Activated T-helper 1 cell treated with anti-CD3 and anti-CD28 coated beads, Interleukin-2, amount 50 U/mL, for 16 hours (primary cell): ENCODE results near the gene FUT3.
"Not testable (repeated sequence)": the region's sequence is repeated elsewhere in the genome, so short reads cannot be mapped to it uniquely, and the experiment has no call there.

ENCODE experiments used
- DNase-seq, 2 donors: peaks; one replicate each; pipeline ENCODE4 v3.0.0-alpha.2; 2020; ENCODE audit warnings: low read depth in 1 of 2, low spot score in 1 of 2

FUT3 gene

GRCh38 chr19:5851302-5851701, at the start of gene FUT3:
FUT3 (minus strand) TSS chr19:5851449.
- DNase-seq, result no peak

DNA sequence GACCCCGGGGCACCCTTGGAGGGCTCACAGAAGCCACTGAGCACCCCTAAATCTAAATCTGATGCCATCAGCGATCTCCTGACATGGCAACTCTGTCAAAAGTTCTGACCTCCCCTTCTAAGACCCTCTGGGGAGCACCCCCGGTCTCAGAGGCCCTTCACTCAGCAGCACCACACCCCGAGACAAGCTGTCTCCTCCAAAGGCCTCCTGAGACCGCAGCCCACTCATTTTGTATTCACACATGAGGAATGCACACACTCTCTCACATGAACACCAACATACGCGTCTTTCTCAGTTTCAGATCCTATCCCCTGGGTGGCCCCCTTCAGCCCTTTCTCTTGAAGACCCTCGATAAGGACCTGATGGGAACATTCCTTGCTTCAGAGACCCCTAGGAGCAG, 49.7 kb upstream of the FUT3 start:
- no peak for DNase-seq

GRCh38 chr19:5899728-5900526, 48.7 kb upstream of the FUT3 start:
- no peak for DNase-seq

DNA sequence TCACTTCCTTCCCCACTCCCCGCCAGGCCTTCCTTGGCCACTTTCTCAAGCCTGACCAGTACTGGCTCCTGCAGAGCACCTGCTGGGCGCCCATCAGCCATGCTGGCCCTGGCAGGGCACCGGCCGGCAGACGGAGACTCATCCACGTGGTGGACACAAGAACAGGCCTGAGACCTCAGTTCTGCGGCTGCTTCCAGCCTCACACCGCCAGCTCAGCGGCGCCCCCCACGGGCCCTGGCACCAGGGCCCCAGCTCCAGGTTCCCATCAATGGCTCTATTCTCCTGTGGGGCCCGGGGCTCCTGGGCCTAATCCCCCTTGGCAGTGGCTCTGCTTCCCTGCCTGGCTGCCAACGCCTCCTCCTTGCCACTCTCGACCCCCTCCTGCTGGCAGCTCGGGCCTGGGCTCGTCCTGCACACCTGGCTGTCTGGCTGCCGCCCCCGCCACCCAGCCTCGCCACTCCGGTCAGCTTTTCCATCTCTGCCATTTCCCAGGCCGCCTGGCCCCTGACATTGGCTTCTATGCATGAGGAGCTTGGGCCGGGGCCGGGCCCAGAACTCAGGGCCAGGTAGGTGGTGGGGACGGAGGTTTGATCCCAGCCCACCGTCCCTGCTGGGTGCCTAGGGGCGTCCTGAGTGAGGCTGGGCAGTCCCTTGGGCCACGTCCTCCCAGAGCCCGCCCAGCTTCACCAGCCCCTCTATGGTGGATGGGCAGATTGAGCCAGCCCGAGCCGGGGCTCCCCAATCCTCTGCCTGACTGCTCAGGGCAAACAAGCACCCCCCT, 46.1 kb upstream of the FUT3 start:
- DNase-seq, result no peak

DNA sequence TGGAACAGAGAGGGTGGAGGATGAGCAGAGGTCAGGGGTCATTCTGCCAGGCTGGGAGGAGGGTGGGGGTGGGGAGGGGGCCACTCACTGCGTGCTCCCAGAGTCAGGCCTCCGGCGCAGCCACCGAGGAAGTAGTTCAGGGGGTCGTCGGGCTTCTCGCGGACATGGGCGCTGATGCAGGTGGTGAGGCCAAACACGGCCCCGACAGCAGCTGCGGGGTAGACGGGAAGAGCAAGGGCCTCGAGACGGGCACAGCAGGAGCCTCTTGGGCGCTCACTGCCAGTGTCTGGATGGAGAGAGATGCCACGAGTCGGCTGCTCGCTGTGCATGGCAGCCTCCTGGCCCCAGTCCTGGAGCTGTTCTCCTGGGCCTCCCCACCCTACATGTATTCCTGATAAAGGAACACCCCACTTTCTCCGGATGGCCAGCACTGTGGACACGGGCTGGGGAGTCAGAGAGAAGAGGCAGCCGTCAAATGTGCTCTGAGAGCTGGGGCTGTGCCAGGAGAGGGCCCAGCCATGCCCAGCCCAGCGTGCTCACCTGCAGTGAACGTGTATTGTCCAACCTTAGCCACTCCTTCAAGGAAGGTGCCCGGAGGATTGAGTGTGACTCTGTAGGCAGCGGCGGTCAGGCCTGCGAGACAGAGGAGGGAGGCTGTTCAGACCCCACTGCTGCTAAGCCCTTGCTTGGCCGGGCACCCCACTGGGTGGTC, 45.3 kb upstream of the FUT3 start:
- DNase-seq, result no peak

DNA sequence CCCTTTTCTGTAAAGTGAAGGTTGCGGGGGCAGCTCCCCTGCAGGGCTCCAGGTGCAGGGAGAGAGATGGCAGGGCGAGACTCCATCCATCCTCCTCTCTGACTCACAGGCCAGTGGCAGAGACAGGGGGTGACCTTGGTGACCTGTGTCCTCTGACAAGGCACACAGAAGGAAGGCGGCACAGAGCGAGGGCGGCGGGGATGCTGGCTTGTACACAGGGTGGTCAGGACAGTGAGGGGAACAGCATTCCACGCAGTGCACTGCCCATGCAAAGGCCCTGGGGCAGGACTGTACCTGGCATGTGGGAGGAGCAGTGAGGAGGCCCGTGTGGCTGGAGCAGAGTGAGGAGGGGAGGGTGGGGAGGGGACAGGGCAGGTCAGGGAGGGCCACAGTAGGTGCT, 44.6 kb upstream of the FUT3 start:
- DNase-seq, result no peak

GRCh38 chr19:5895409-5895808, 44.2 kb upstream of the FUT3 start:
- DNase-seq, result no peak

GRCh38 chr19:5894704-5895349, 43.6 kb upstream of the FUT3 start:
- DNase-seq, result no peak

GRCh38 chr19:5893907-5894703, 42.9 kb upstream of the FUT3 start:
- no peak for DNase-seq

- no peak for DNase-seq
Measured at GRCh38 chr19:5893296-5893903, 42.2 kb upstream of the FUT3 start.

- no peak for DNase-seq
Measured at GRCh38 chr19:5892772-5893275, 41.6 kb upstream of the FUT3 start.

GRCh38 chr19:5891938-5892771, 40.9 kb upstream of the FUT3 start:
- no peak for DNase-seq

DNA sequence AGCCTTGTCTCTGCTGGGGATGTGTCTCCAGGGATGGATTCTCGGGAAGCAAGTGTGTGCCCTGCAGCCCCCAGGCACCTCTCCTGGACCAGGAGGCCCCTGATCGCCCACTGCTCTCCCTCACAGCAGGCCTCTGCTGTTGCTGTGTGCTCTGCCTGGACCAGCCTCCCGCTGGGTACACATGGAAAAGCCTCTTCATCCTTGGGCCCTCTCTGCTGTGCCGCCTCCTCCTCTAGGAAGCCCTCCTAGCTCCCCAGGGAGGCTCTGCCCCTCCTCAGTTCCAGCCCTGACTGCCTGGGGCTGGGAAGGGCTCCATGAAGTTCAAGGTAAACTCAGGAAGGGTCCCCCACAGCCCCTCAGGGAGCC, 40.3 kb upstream of the FUT3 start:
- no peak for DNase-seq

GRCh38 chr19:5890099-5890498, 38.9 kb upstream of the FUT3 start:
- DNase-seq, result no peak

- no peak for DNase-seq
Measured at GRCh38 chr19:5889288-5889971, 38.2 kb upstream of the FUT3 start.

GRCh38 chr19:5884065-5884811, 33.0 kb upstream of the FUT3 start:
- DNase-seq, result not testable (repeated sequence)

DNA sequence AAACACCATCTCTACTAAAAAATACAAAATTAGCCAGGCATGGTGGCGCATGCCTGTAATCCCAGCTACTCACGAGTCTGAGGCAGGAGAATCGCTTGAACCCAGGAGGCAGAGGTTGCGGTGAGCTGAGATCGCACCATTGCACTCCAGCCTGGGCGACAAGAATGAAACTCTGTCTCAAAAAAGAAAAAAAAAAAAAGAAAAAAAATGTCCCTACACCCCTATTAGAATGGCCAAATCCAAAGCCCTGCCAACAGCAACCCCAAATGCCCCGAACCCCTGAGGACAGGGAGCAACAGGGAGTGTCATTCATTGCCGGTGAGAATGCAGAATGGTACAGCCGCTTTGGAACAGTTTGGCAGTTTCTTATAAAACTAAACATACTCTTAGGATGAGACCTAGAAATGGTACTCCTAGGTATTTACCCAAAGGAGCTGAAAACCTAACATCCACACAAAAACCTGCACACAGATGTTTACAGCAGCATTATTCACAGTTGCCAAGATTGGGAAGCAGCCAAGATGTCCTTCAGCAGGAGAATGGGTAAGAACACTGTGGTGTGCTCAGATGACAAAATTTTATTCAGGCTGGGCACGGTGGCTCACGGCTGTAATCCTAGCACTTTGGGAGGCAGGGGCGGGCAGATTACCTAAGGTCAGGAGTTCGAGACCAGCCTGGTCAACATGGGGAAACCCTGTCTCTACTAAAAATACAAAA, 32.1 kb upstream of the FUT3 start:
- DNase-seq, result not testable (repeated sequence)
